Measurements from ENCODE around the gene SLC12A2.

DNA sequence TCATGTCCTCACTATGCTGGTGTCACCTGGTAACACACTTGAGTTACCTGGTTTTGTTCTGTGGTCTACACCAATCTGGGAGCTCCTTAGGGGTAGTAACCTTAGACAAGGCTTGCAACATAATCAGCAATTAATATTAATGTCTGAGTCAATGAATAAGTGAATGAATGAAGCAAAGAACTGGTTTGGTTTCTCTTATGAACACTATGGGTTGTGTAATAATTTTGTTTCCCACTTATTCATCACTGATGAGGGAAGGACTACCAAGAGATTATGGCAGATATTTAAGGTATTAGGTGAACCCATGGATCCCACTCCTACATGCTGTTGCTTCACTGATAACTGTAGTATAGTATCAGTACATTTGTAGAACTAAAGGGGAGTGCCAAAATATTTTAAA is 116.0 kb downstream of the SLC12A2 start:
- TF ChIP-seq, protein P1, sequence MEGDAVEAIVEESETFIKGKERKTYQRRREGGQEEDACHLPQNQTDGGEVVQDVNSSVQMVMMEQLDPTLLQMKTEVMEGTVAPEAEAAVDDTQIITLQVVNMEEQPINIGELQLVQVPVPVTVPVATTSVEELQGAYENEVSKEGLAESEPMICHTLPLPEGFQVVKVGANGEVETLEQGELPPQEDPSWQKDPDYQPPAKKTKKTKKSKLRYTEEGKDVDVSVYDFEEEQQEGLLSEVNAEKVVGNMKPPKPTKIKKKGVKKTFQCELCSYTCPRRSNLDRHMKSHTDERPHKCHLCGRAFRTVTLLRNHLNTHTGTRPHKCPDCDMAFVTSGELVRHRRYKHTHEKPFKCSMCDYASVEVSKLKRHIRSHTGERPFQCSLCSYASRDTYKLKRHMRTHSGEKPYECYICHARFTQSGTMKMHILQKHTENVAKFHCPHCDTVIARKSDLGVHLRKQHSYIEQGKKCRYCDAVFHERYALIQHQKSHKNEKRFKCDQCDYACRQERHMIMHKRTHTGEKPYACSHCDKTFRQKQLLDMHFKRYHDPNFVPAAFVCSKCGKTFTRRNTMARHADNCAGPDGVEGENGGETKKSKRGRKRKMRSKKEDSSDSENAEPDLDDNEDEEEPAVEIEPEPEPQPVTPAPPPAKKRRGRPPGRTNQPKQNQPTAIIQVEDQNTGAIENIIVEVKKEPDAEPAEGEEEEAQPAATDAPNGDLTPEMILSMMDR (IDR thresholded peaks at IDR 0.05; ENCODE audit: poor library complexity): no peak
- no peak for TF ChIP-seq EZH2phosphoT487 (IDR thresholded peaks at IDR 0.05; ENCODE audit: low read depth, severe bottlenecking, unreplicated experiment)

All from hepatocyte (in vitro differentiated cells).